ENCODE results near the gene CLIP1. TPM values are rescaled to one million over a fixed set of nuclear protein-coding genes. Genes with fewer than 3 reads are reported as not detected.

CLIP1 gene
- total RNA-seq, 3 donors from 2014 or later = 43.5 to 170 (median 45.0) TPM

DNA sequence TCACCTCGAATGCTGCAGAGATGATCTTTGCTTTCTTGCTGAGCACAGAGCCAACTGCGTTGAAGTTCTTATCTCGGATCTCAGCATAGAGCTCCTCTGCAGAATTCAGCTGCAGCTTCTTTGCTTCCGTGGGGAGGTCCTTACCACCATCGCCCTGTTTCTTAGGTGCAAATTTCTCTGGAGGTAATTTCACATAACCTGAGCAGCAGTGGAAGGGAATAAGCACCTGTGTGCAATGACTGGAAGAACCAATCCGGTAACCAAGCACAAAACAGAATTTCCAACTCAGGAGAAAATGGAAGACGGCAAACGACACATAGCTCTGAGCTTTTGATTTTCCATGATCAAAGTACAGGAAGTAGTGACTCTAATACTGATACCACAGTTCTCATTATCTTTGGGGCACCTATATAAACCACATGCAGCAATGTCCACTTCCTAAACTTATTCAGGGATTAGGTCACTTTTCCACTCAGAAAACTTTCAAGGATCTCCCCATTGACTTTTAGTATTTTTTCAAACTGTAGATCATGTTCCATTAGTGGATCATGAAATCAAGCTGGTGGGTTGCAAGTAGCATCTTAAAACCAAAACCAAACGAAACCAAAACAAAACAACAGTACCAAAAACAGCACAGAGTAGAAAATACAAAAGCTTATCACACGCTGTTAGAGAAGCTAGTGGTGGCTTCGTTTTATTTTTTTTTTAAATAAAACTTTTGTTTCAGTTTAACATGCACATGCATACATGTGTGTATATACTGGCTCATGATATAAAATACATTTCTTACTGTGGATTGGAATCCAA is 177.7 kb downstream of the CLIP1 start:
- intact Hi-C loops (cut with DNase I, micrococcal nuclease) = no loop called here
- DNase-seq = no peak
- TF ChIP-seq, protein P1, sequence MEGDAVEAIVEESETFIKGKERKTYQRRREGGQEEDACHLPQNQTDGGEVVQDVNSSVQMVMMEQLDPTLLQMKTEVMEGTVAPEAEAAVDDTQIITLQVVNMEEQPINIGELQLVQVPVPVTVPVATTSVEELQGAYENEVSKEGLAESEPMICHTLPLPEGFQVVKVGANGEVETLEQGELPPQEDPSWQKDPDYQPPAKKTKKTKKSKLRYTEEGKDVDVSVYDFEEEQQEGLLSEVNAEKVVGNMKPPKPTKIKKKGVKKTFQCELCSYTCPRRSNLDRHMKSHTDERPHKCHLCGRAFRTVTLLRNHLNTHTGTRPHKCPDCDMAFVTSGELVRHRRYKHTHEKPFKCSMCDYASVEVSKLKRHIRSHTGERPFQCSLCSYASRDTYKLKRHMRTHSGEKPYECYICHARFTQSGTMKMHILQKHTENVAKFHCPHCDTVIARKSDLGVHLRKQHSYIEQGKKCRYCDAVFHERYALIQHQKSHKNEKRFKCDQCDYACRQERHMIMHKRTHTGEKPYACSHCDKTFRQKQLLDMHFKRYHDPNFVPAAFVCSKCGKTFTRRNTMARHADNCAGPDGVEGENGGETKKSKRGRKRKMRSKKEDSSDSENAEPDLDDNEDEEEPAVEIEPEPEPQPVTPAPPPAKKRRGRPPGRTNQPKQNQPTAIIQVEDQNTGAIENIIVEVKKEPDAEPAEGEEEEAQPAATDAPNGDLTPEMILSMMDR (IDR thresholded peaks at IDR 0.05) = no peak
- H3K4me1 ChIP-seq (ENCODE audit: low read depth) = no peaks in the 10 kb centered on the region
- no peaks in the 10 kb centered on the region for H3K9me3 ChIP-seq
- H3K4me3 ChIP-seq = no peak overlapping the region
- H3K36me3 ChIP-seq (ENCODE audit: low read depth) = no peaks in the 10 kb centered on the region
- peak; percentile 54 for ATAC-seq

DNA sequence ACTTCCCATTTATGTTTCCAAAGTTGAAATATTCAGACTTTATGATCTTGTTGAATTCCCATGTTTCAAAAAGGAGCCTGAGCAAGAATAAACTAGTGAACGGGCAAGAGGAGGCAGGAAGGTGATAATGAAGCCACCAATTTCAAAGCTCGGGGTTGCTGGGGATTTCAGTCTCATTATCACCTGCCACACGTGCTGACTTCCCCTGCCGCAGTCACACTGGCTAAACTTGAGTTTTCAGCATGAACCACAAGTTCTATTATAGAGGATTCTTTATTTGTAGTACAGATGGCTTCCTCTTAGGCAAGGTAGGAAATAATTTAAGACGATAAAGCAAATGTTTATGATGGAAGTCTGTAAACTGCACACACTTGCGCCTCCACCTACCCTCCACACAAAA is 178.5 kb downstream of the CLIP1 start:
- intact Hi-C loops (cut with DNase I, micrococcal nuclease) = no loop called here
- no peak for DNase-seq
- Histone ChIP-seq H3K9me3 (no peaks in the 10 kb centered on the region), H3K4me3 (no peak overlapping the region), H3K4me1 (ENCODE audit: low read depth) (no peaks in the 10 kb centered on the region), H3K36me3 (ENCODE audit: low read depth) (no peaks in the 10 kb centered on the region)
- TF ChIP-seq, protein P1 (IDR thresholded peaks at IDR 0.05) = no peak
- ATAC-seq = peak; percentile 26

DNA sequence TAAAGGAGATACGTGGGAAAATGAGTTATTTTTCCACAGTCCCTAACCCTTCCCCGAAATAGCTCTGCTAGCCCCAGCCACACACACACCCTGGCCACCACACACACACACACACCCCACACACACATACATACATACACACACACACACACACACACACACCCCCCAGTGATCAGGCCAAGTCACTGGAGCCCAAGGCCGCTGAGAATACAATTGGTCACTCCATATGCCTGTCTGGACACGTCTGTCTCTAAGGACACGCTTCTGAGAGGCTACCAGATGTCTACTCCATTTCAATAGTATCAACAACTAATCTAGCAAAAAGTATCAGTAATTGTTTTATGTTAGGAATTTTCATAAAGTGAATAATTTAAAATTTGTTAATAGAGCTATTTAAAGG is 183.6 kb downstream of the CLIP1 start:
- Histone ChIP-seq H3K4me3 (no peak overlapping the region), H3K36me3 (ENCODE audit: low read depth) (peaks cover 5% of the 10 kb centered on the region), H3K4me1 (ENCODE audit: low read depth) (no peaks in the 10 kb centered on the region), H3K9me3 (no peaks in the 10 kb centered on the region)
- DNase-seq (no peak), ATAC-seq (no peak)
- intact Hi-C loops (cut with DNase I, micrococcal nuclease) = no loop called here
- TF ChIP-seq, protein P1 (IDR thresholded peaks at IDR 0.05) = no peak

DNA sequence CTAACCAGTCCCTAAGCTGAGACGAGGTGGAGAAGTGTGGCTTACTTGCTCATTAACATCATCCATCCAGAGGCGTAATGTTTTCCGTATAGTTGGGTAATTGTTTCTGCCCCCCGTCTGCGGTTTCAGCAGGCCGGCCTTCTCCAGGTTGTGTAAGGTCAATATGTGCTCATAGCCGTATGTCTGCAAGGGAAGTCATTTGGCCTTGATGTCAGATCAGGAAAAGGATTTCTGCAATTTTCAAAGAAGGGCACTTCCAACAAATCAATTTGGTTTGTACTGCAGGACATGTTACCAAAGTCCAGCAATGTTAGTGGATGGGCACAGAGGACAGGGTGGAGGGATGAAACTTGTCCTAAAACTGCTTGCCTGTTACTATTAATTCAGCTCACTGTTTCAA is 186.7 kb downstream of the CLIP1 start:
- ATAC-seq (no peak), DNase-seq (no peak)
- intact Hi-C loops (cut with DNase I, micrococcal nuclease) = no loop called here
- Histone ChIP-seq H3K4me1 (ENCODE audit: low read depth) (no peaks in the 10 kb centered on the region), H3K9me3 (no peaks in the 10 kb centered on the region), H3K36me3 (ENCODE audit: low read depth) (peaks cover 5% of the 10 kb centered on the region), H3K4me3 (no peak overlapping the region)
- TF ChIP-seq, protein P1 (IDR thresholded peaks at IDR 0.05) = no peak

DNA sequence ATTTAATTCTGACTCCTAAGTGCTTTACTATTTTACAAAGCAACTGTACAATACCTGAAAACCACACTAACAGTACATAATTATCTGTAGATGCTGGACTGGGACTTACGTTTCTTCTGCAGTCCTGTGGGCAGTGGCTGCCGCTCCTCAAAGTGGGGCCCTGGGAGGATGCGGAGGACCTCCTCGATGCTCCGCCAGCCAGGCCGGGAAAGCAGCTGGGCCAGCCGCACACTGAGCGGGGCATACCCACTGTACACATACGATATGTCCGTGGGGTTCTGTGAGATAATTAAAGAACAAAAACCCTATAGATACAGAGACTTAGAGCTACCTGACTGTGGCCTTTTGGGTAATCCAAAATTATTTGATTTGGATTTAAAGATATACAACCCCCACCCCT is 189.8 kb downstream of the CLIP1 start:
- H3K36me3 ChIP-seq (ENCODE audit: low read depth) = peaks cover 5% of the 10 kb centered on the region
- ATAC-seq (no peak), DNase-seq (no peak)
- no peak overlapping the region for H3K4me3 ChIP-seq
- intact Hi-C loops (cut with DNase I, micrococcal nuclease) = no loop called here
- no peaks in the 10 kb centered on the region for H3K4me1 ChIP-seq (ENCODE audit: low read depth)
- no peaks in the 10 kb centered on the region for H3K9me3 ChIP-seq
- TF ChIP-seq, protein P1 (IDR thresholded peaks at IDR 0.05) = no peak
